AG04449 (cell line): ENCODE results near the gene CCL11.

Experiments
- CTCF ChIA-PET: fragments of 350-600 bp; formaldehyde crosslinking; extraction: SDS; loops from one replicate; lab custom pipeline; 2021; ENCODE audit warnings: antibody characterized with exemption; lab: Yijun Ruan, JAX
- POLR2A ChIA-PET: fragments of 400-600, 350-600 bp; formaldehyde crosslinking; extraction: SDS; loops from one replicate; lab custom pipeline; 2020; ENCODE audit warnings: antibody characterized with exemption, inconsistent platforms; lab: Yijun Ruan, JAX
- DNase-seq: peaks from one replicate; pipeline ENCODE4 v3.0.0-alpha.2; 2010; ENCODE audit warnings: low read depth, low spot score
- H3K4me3 ChIP-seq: 2 replicates; pipeline ENCODE4 v1.5.1; 2011; ENCODE audit warnings: low read depth, mild to moderate bottlenecking, control low read depth, low read length
- TF ChIP-seq, protein P1 (sequence below): IDR thresholded peaks from one replicate; pipeline ENCODE4 v1.5.1; 2011; ENCODE audit warnings: mild to moderate bottlenecking, moderate library complexity, low read length, control low read depth, inconsistent platforms; ENCODE audit not compliant: insufficient read depth; ENCODE audit errors: missing control alignments

The CCL11 gene

DNA sequence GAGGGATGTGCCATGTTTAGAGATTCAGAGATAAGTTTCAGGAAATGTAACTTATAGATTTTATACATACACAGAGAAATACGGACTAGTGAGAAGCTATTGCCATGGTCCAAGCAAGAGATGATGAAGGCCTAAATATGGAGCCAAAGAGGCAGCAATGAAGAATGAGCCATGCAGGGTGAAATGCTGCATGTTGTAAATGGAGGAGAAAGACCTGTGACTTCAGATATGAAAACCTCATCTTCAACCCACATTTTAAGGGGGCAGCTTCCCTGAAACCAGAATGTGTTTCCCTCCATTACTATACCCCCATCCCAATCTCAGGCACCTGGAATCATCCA, 27.6 kb upstream of the CCL11 start:
- ChIA-PET POLR2A (no interaction called here), CTCF (interaction anchor here (0.7 to 3.1 kb wide), 2 partner anchors 44 to 139 kb away, joined by 3 to 11 read pairs; no protein-coding TSS in a partner anchor)
- H3K4me3 ChIP-seq: no peak overlapping the region
- DNase-seq: no peak
- TF ChIP-seq, protein P1, sequence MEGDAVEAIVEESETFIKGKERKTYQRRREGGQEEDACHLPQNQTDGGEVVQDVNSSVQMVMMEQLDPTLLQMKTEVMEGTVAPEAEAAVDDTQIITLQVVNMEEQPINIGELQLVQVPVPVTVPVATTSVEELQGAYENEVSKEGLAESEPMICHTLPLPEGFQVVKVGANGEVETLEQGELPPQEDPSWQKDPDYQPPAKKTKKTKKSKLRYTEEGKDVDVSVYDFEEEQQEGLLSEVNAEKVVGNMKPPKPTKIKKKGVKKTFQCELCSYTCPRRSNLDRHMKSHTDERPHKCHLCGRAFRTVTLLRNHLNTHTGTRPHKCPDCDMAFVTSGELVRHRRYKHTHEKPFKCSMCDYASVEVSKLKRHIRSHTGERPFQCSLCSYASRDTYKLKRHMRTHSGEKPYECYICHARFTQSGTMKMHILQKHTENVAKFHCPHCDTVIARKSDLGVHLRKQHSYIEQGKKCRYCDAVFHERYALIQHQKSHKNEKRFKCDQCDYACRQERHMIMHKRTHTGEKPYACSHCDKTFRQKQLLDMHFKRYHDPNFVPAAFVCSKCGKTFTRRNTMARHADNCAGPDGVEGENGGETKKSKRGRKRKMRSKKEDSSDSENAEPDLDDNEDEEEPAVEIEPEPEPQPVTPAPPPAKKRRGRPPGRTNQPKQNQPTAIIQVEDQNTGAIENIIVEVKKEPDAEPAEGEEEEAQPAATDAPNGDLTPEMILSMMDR: no peak

DNA sequence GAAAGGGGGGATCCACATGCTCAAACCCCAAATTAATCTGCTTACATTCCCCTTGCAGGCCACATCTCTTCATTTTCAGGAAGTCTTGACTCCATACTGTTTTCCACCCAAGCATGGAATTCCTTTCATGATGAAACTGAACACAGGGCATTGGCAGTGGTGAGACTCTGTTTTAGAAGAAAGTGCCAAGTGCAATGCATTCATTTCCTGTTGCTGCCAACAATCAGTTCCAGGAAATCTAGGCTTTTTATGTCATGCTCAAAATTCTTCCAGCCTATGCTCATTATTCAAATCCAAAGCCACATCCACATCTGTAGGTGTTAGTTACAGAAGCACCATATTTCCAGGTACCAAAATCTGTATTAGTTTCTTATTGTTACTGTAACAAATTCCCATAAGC, 26.4 kb upstream of the CCL11 start:
- ChIA-PET POLR2A (no interaction called here), CTCF (no interaction called here)
- no peak overlapping the region for H3K4me3 ChIP-seq
- TF ChIP-seq, protein P1: no peak
- no peak for DNase-seq

DNA sequence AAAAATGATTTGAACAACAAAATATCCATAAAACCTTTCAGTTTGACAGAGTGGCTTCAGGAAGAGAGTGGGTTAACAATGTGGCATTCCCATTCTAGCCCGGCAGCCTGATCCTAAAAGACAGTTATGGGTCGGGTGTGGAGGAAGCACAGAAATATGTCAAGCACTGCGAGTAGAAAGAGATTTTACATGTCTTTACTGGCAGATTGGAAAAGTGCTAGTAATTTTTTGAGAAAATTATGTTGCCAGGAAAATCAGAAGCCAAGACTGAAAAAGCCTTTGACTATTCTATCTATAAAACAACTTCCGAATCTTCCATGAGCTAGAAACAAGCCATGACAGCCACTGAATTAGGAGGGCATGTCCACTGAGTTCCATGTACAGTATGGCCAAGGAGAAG, 24.7 kb upstream of the CCL11 start:
- no peak for DNase-seq
- no peak overlapping the region for H3K4me3 ChIP-seq
- TF ChIP-seq, protein P1: no peak
- ChIA-PET CTCF (no interaction called here), POLR2A (no interaction called here)

DNA sequence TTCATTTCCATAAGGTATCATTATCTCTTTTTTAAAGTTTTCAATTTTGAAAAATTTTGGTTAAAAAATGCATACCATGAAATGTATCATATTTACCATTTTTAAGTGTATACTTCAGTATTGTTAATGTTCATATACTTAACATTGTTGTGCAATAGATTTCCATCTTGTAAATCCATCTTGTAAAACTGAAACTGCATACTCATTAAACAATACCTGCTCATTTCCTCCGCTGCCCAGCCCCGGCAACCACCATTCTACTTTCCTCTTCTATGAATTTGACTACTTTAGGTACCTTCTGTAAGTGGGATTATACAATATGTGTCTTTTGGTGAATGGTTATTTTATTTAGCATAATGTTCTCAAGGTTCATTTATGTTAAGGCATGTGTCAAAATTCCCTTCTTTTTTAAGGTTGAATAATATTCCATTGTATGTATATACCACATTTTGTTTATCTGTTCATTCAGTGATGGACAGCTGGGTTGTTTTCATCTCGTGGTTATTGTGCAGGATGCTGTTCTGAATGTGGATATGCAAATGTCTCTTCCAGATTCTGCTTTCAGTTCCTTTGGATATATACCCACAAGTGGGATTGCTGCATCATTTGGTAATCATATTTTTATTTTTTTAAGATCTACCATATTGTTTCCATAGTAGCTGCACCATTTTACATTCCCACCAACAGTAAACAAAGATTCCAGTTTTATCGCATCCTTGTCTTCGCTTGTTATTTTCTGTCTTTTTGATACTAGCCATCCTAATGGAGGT, 23.8 kb upstream of the CCL11 start:
- ChIA-PET CTCF (no interaction called here), POLR2A (no interaction called here)
- DNase-seq: no peak
- no peak overlapping the region for H3K4me3 ChIP-seq
- TF ChIP-seq, protein P1: no peak

DNA sequence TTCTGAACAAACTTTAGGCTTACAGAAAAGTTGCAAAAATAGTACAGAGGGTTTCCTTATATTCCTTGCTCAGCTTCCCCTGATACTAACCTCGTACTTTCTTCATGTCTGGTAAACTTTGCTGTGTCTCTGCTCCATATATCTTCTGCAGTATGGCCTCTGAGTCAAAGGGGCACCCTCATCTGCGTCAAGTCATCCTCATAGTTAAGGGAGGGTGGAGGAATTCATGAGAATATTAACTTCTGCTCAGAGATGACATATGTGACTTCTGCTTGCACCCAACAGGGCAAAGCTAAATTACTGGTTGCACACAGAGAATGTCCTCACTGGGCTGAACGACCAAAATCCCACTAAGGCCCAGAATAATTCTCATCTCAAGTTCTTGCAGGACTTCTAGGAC, 19.8 kb upstream of the CCL11 start:
- ChIA-PET CTCF (interaction anchor here (1.0 to 2.1 kb wide), 3 partner anchors 10 to 95 kb away, joined by 4 to 9 read pairs (median 6); partner anchors contain the start of gene CCL2), POLR2A (no interaction called here)
- TF ChIP-seq, protein P1: no peak
- H3K4me3 ChIP-seq: no peak overlapping the region
- no peak for DNase-seq

DNA sequence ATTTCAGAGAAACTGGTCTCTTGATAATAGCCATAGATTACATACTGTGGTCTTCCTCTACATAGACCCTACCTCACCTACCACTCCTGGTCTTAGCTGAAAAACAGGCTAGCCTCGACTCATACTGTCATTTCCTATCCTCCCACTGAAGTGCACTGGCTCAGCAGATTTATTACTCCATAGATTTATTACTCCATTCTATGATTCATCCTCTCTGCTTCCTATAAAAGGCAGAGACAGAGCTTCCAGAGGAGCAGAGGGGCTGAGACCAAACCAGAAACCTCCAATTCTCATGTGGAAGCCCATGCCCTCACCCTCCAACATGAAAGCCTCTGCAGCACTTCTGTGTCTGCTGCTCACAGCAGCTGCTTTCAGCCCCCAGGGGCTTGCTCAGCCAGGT, 15.6 kb upstream of the CCL11 start, which contains the start of gene CCL7:
TSS of gene CCL7 (plus strand) at position 253 of the 400 bp plus-strand sequence. CDS start at position 323, 70 bp downstream.
- CTCF ChIA-PET: interaction anchor here (0.7 to 2.5 kb wide), 3 partner anchors 69 to 99 kb away, joined by 3 to 13 read pairs (median 7); no protein-coding TSS in a partner anchor
- TF ChIP-seq, protein P1: no peak
- POLR2A ChIA-PET: no interaction called here
- no peak for DNase-seq
- no peak within 1 kb of the TSS for H3K4me3 ChIP-seq
